HG03045 (cell line): ENCODE data around the gene CFAP161.
"Not testable (repeated sequence)": the region's sequence is repeated elsewhere in the genome, so short reads cannot be mapped to it uniquely, and the experiment has no call there.

ENCODE experiments used
- ATAC-seq: cut with Tn5 transposase; IDR thresholded peaks from one replicate; pipeline ENCODE4 v1.9.1; 2021; ENCODE audit warnings: mild to moderate bottlenecking, moderate library complexity; ENCODE audit not compliant: unreplicated experiment

CFAP161 gene

GRCh38 chr15:81106560-81106959 lies 27.5 kb upstream of the CFAP161 start:
- ATAC-seq: no peak

- ATAC-seq: no peak
Observed at GRCh38 chr15:81107889-81108288, 26.2 kb upstream of the CFAP161 start.

DNA sequence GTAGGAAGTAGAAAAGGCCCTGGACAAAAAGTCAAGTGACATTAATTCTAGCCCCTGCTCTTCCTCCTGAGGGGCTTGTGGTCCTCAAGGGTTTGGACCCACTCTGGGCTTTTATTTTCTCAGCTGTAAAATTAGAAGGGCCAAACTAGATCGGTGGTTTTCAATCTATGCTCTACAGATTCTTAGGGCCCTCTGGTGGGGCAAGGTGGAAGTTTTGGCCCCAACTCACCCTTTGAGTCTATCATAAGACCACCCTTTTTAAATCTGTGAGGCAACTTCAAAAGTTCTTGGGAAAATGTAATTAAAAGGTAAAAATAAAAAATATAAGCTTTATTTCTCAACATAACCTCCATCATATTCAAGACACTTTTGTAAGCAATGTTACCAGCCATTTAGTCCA lies 25.6 kb upstream of the CFAP161 start:
- ATAC-seq: no peak

DNA sequence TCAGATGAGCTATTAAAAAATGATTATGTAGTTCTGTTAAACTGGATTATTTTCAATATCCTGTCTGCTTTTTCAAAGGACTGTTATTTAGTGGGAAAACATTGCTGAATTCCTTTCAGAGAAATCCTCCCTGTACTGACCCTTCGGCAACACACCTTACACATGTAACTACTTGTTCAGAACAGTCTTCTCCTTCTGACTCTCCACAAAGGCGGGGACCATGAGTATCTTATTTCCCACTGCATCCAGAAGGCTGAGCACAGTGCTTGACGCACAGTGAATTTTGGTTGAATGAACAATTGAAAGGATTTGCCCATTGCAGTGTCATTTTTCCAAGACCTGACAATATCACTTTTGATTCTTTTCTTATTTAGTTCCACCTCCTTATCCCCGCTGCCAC lies 23.1 kb upstream of the CFAP161 start:
- ATAC-seq: no peak

- ATAC-seq: peak; percentile 85
Observed at GRCh38 chr15:81111510-81112470, 22.3 kb upstream of the CFAP161 start.

GRCh38 chr15:81113204-81113657 lies 20.8 kb upstream of the CFAP161 start:
- no peak for ATAC-seq

DNA sequence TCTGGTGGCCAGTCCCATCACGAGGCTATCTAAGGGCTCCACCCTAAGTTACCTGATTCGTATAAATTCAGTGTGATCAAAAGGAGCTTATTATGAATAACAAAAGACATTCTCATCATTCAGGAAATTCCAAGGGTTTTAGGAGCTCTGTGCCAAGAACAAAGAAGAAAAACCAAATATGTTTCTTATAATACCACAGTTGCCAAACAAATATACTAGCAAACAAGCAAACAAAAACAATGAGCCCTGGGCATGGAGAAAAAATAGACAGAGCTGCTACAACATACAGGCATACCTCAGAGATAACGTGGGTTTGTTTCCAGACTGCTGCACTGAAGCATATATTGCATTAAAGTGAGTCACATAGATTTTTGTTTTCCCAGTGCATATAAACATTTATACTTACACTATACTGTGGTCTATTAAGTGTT lies 20.2 kb upstream of the CFAP161 start:
- ATAC-seq: no peak

DNA sequence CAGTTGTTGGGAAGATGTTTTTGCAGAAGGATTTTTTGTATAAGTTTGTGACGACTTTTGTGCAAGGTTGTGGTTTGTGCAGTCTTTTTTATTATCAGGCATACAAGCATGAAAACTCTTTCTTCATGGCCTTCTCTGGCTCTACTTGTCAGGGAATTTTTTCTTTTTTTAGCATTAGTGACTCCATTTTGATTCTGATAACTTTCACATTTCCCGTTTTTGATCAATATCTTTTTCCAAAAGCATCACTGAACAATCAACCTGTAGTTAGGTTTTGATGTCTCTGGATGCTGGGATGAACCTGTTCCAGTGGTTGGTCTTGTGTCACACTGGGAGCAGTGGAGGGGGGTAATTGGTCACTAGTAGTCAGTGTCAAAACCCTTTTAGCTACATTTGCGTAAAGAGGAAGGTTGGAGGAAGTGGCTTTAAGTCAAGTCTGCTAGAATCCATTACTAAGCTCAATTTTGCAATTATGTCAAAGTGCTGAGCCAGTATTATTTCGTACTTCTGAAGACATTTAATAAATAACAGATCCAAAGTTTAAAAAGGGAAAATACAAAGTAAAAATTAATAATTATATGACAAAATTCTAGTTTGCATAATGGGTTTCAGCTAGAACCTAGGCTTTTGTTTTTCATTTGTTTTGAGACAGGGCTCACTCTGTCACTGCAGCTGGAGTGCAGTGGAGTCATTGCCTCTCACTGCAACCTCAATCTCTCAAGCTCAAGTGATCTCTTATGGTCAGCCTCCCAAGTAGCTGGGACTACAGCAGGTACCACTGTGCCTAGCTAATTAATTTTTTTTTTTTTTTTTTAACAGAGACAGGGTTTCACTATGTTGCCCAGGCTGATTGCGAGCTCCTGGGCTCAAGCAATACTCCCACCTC lies 18.8 kb upstream of the CFAP161 start:
- no peak for ATAC-seq

GRCh38 chr15:81117136-81117535 lies 16.9 kb upstream of the CFAP161 start:
- ATAC-seq: no peak

DNA sequence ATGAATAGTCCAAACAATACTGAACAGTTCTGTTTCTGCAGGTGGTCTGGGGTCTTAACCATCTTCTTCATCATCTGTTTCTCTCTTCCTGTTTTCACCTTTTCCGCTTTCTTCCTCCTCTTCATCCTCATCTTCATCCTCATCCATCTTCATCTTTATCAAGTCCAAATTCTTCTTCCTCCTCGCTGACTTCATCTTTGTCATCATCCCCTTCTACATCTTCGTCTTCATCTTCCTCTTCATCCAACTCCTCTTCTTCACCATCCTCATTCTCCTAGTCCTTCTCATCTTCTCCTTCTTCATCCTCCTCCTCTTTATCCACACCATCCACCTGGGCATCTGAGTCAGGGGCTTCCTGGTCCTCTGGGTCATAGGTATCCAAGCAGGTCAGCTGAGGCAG lies 16.5 kb upstream of the CFAP161 start:
- no peak for ATAC-seq

DNA sequence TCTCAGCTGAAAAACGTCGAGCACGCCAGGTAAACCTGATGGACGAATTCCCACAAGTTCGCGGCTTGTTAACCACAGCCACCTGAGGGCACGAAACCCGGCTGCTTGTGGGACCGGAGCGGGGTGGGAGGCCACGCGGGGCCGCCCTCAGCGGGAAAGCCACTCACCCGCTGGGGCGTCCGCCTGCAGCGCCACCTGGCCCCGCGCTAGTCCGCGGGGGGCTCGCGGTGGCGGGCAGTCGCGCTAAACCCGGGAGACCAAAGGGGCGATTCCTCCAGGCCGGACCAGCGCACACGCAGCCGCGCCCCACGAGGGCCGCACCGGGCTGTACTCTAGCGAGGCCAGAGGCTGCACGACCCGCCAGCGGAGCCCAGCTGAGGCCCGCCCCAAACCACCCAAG lies 15.7 kb upstream of the CFAP161 start:
- no peak for ATAC-seq

GRCh38 chr15:81120069-81120468 lies 14.0 kb upstream of the CFAP161 start:
- no peak for ATAC-seq

GRCh38 chr15:81126892-81127291 lies 7.2 kb upstream of the CFAP161 start:
- no peak for ATAC-seq

DNA sequence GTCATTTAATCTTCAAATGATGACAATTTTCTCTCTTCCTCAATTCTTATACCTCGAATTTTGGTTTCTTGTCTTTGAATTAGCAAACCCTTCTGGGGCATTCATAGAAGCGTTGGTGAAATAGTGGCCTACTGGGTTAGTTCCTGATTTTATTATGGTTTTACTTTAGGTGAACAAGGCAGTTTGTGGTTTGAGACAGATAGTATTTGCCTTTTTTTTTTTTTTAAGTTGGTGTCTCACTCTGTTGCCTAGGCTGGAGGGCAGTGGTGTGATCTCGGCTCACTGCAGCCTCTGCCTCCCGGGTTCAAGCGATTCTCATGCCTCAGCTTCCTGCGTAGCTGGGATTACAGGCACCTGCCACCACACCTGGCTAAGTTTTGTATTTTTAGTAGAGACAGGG lies 7.4 kb downstream of the CFAP161 start:
- not testable (repeated sequence) for ATAC-seq

DNA sequence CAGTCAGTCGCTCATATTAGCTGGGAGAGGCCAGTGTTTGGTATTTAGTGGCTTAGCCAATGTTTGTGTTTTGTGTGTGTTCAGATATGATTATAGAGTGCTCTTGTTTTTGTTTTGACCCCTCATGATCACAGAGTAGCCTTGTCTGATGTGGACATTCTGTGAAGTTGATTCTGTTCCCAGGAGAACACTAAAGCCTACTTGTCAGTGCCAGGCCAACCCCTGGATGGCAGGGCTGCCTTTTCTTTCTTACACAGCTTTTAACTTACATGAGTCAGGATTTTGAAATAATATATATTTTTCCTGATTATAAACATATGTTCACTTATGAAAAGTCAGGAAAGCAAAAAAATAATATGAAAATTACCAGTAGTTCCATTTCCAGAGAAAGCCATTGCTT lies 11.9 kb downstream of the CFAP161 start:
- no peak for ATAC-seq

- ATAC-seq: no peak
Observed at GRCh38 chr15:81146466-81146865, 12.4 kb downstream of the CFAP161 start.

DNA sequence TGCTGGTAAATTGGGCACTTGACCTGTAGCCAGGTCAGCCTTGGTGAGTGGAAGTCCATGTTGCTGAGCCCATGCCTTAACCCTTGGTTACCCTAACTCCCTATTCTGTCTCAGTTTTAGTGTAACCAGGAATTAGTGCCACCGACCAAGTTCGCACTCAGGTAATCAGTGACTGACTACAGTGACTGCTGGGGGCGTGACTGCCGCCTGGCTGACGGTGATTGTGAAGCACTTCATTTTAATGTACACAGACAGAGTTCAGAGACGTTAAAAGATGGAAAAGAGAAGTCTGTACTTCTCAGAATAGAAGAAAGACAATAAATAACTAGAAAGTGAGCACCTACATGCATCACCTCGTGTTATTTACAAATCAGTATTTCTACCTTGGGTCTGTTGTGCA lies 17.3 kb downstream of the CFAP161 start:
- ATAC-seq: no peak

GRCh38 chr15:81152339-81152738 lies 18.3 kb downstream of the CFAP161 start:
- ATAC-seq: no peak

- ATAC-seq: no peak
Observed at GRCh38 chr15:81152799-81153198, 18.7 kb downstream of the CFAP161 start.

DNA sequence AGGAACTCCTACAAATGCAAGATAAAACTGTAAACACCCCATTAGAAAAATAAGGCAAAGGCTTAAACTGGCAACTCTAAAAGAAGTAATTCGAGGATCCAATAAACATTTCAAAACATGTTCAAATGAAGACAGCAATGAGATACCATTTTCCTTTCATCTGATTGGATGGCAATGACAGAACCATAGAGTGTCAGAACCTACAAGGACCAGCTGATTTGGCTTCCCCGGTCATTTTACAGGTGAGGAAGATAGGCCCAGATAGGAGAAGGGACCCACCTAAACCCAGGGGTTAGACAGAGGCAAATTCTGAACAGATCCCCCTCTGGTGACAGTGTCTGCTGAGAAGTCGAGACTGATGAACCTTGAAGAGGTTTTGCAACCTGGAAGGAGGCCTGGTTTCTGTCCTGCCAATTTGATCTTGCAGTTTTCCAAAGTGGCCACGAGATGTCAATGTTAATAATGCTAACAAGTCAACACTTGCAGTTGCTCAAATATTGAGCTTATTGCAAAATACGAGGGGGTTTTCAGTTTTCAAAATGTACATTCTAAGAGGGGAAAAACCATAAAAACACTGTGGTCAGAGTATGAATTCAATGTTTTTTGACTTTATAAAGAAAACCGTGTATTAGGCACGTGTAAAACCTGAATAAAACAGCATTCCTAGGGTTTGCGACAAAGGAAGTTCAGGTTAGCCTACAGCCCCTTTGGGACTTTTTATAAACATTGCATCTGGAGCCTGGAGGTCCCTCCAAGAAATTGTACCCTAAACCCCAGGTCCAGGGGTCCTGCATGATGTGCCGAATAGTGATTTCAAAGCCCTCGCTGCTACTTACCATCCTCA lies 21.5 kb downstream of the CFAP161 start:
- no peak for ATAC-seq

DNA sequence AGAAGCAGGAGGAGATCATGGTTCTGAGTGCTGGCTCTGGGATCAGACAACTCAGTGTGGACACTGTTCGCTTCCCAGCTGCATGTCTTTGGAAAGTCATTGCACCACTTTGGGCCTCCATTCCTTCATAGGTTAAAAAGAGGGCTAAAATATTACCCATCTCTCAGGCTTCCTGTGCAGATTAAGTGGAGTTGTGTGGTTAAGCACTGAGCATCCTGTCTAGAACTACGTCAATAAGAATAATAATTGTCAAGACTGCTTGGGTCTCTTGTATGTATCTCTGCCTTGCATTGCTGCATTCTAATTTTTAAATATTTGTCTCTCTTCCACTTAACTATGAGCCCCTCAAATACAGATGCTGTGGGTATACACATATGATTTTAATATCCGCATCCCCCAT lies 22.3 kb downstream of the CFAP161 start:
- no peak for ATAC-seq
